Neural cell (in vitro differentiated cells): Measurements from ENCODE around the gene SLC51A.
"Not testable (repeated sequence)": the region's sequence is repeated elsewhere in the genome, so short reads cannot be mapped to it uniquely, and the experiment has no call there.

ENCODE experiments used
- CTCF ChIP-seq: fragments of 450-650 bp; IDR thresholded peaks from 2 replicates; pipeline ENCODE4 v1.5.1; 2014; ENCODE audit warnings: antibody characterized with exemption, mild to moderate bottlenecking, moderate library complexity; ENCODE audit not compliant: poor library complexity, severe bottlenecking
- EP300 ChIP-seq: fragments of 450-650 bp; conservative IDR thresholded peaks from 2 replicates; pipeline ENCODE4 v1.6.1; 2014; ENCODE audit warnings: antibody characterized with exemption, mild to moderate bottlenecking, moderate library complexity; ENCODE audit not compliant: poor library complexity, severe bottlenecking
- EZH2 ChIP-seq: fragments of 200-600, 300-800 bp; shearing (Covaris generic), sonication (generic); IDR thresholded peaks from 2 replicates; pipeline ENCODE4 v1.6.1; 2014; ENCODE audit warnings: antibody characterized with exemption, low read length, borderline replicate concordance, mild to moderate bottlenecking; ENCODE audit not compliant: insufficient read depth, poor library complexity, severe bottlenecking
- MXI1 ChIP-seq: fragments of 450-650 bp; conservative IDR thresholded peaks from 2 replicates; pipeline ENCODE4 v1.6.1; 2014; ENCODE audit warnings: antibody characterized with exemption, mild to moderate bottlenecking; ENCODE audit not compliant: poor library complexity, severe bottlenecking
- POLR2AphosphoS5 ChIP-seq: IDR thresholded peaks from 2 replicates; pipeline ENCODE4 v1.6.1; 2012
- RAD21 ChIP-seq: fragments of 450-650 bp; conservative IDR thresholded peaks from 2 replicates; pipeline ENCODE4 v1.6.1; 2014; ENCODE audit warnings: antibody characterized with exemption, mild to moderate bottlenecking, moderate library complexity
- TAF1 ChIP-seq: IDR thresholded peaks from 2 replicates; pipeline ENCODE4 v1.6.1; 2012; ENCODE audit warnings: low read depth

GRCh38 chr3:196244166-196244565 is 27.8 kb downstream of the SLC51A start:
- TF ChIP-seq CTCF, MXI1, POLR2AphosphoS5, EP300, TAF1, EZH2, RAD21: not testable (repeated sequence)
